GM18505 (cell line): ENCODE measurements around the gene RFLNA.

Source experiments
- ATAC-seq: cut with Tn5 transposase; IDR thresholded peaks from one replicate; pipeline ENCODE4 v1.9.1; 2021; ENCODE audit not compliant: unreplicated experiment
- POLR2A ChIP-seq: IDR thresholded peaks from 4 replicates; pipeline ENCODE4 v1.6.1; 2011; ENCODE audit warnings: borderline replicate concordance; ENCODE audit not compliant: insufficient read depth, insufficient read length; ENCODE audit errors: extremely low read depth

Gene RFLNA

DNA sequence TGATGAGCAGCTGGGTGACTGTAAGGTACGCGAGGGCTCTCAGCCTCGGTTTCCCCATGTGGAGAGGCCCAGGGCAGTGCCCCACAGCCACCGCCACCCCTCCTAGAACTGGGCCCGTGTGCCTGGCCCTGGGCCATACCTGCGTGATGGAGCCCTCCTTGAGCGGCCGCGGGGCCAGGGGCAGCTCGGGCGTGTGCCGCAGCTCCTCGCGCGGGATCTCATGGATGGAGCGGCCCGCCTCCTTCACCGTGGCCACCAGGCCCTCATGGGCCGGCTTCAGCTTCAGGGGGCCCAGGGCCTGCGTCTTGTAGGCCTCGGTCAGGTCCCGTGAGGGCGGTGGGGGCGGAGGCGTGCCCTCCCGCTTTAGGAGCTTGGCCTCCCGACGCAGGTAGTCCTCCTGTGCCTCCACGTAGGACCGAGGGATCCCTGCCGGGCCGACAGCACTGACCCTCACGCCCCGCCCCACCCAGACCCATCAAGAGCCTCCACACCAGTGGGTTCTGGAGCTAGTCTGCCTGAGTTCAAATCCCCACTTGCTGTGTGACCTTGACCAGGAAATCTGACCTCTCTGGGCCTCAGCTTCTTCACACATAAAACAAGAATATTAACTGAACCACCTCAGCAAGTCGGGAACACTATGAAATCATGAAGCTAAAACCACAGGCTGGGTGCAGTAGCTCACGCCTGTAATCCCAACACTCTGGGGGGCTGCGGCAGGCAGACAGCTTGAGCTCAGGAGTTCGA lies 51.7 kb downstream of the RFLNA start:
- ATAC-seq, result no peak

DNA sequence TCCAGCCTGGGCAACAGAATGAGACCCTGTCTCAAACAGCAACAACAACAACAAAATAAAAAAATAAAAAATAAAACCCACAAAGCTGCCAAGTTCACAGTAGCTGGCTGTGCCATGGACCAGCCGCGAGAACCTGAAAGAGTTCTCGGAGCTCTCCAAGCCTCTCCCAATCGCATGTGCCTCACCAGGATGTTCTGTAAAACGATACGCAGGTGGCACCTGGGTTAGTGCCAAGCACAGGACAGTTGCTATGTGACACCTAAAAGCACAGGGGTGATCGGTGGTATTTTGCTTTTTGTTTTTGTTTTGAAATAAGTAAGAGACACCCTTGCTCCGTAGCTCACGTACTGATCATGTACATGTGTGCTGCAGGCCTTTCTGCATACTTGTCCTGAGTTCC lies 52.4 kb downstream of the RFLNA start:
- no peak for TF ChIP-seq POLR2A

More for the DNA sequence above, 51.7 kb downstream of the RFLNA start:
- TF ChIP-seq POLR2A, result no peak

DNA sequence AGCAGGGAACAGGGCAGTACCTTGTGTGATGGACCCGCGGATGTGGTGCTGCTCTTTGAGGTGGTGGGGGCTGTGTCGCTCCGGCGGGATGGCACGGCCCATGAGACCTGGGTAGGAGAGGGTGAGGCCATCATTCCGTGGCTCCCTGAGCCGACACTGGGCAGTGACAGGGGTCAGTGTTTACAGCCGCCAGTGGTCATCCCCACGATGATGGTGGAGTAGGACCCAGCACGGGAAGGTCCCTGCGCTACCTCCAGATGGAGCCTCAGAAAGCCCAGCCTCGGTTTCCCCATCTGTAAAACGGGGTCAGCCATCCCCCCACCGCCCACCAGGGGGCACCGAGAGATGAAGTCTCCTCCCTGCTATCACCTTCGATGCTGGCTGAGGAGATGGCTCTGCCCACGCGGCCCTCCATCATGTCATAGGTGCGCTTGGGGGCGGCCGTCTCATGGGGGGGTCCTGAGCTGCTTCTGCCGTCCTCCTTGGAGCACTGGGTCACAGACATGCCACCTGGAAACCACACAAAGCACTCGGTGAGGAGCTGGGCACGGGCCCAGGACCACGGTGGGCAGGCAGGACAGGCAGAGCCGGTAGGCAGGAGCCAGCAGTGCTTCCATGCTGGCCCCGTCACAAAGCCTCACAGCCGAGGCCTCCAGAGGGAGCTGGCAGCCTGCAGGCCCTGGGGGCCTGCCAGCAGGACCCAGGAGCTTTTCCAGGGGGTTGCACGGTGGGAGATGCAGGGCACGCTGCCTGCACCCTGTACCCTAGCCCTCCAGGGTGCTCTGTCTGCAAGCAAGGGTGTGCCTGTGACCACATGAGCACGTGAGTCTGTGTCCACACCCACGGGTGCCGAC lies 53.1 kb downstream of the RFLNA start:
- no peak for TF ChIP-seq POLR2A
- no peak for ATAC-seq

More for the DNA sequence above, 52.4 kb downstream of the RFLNA start:
- ATAC-seq, result no peak

DNA sequence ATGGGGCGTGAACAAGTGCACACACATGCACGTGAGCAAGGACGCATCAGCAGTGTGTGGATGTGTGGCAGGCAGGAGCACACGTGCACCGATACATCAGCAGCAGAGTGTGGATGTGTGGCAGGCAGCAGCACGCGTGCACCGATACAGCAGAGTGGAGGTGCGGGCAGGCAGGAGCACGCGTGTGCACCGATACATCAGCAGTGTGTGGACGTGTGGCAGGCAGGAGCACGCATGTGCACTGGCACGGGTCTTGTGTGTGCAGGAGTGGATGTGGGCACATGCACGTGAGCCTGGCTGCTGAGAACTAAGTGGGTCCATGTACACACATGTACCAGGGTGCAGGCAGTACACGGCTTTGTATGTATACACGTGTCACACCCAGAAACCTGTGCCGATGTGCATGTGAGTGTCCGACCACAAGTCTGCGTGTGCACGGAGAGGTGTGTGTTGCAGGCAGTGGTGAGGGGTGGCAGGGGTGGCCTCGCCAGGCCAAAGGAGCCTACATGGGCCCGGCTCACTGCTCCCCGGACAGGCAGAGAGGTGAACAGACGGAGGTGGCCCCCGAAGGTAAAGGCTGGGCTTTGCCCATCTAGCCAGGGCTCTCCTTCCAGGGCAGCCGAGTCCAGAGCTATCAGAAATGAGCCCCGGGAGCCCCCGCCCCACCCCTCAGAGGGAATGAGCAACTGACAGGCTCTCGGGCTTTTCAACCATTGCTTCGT lies 53.9 kb downstream of the RFLNA start:
- no peak for ATAC-seq

DNA sequence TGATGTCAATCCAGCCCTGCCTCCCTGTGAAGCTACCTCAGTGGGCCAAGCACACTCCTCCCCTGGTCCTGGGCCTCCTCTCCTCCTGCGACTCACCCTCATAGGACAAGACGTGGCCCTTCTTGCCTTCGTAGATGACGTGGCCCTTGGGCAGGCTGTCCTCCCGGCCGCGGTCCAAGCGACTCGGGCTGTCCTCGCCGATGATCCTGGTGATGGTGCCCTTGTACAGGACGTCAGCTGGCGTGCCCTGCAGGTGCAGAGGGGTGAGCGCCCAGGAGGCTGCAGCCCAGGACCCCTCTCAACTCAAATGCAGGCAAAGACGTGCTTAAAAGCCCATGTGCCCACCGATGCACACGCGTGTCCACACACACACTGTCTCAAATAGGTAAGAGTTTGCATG lies 55.6 kb downstream of the RFLNA start:
- no peak for TF ChIP-seq POLR2A
- ATAC-seq, result no peak

More for the DNA sequence above, 53.9 kb downstream of the RFLNA start:
- no peak for TF ChIP-seq POLR2A

DNA sequence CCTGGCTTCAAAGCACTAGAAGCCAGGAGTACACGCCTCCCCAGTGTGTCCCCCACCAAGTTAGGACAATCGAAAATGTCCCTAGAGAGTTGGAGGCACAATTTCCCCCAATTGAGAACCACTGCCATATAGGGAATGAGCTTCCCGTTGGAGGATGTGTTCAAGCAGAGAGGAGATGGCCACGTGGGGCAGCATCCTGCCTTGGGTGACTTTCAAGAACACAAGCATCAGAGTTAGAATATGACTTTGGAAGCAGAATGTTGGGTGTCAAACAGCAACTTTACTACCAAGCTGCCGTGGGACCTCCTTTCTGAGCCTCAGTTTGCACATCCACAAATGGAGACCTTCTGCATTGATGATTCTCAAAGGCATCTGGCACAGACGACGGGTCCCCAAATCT lies 56.5 kb downstream of the RFLNA start:
- no peak for TF ChIP-seq POLR2A
- ATAC-seq, result no peak

DNA sequence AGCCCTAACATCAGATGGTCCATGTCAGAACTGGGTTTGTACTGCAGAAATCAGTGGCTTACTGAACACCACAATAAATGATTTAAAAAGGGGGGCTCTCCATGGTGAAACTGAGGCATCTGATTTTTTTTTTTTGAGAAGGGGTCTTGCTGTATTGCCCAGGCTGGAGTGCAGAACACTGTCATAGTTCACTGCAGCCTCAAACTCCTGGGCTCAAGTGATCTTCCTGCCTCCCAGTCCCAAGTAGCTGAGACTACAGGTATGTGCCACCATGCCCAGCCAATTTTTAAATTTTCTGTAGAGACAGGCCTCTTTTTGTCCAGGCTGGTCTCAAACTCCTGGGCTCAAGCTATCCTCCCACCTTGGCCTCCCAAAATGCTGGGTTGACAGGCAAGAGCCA lies 57.4 kb downstream of the RFLNA start:
- no peak for TF ChIP-seq POLR2A
- ATAC-seq, result no peak

DNA sequence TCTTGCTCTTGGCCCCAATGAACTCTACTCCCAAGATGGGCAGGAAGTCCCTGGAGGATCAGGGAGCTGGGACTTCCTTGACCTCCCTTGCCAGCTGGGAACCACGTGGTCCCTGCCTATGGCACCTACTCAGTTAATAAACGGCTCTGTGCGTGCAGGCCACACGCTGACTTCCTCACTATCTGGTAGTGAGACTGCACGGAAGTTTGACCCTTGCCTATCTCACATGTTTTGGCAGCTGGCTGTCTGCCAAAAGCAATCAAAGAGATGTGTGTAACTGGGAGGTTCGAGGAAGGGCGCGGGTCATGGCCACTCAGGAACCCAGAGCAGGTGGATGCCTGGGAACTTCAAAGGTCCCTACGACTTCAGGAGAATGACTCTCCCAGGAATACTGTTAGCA lies 57.9 kb downstream of the RFLNA start:
- no peak for ATAC-seq
- no peak for TF ChIP-seq POLR2A

DNA sequence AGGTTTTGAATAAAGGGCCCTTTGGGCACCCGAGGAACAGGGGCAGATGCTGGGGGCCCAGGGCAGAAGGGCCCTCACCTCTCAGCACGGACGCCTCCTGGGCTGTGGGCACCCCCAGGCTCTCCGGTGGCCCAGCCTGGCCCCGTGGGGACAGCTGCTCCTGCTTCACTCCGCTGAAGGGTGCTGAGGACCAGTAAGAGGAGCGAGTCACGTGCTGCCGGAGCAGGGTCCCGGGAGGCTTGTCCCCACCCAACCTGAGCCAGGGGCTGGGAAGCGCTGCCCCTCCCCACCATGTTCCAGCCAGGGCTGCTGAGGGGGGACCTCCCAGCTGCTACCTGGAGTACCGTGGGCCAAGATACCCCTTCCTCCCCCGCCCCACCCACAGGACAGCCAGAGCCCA lies 59.5 kb downstream of the RFLNA start:
- TF ChIP-seq POLR2A, result no peak
- ATAC-seq, result no peak

DNA sequence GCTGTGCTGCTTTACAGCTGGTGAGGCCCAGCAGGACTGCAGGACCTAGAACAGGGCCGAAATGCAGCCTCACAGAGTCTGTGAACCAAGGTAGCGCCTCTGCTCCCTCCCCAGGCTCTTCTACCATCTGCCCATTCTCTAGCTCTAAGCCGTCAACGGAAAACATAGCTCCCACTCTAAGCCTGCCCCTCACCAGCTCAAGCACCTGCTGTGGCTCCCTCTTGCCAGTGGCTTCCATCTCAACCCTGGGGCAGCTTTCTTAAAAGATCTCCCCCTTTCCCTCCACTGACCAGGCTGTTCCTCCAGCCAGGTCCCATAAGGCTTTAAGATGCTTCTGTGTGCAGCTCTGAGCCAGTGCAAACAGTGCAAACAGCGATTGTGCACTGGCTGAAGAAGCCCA lies 61.3 kb downstream of the RFLNA start:
- no peak for ATAC-seq
- TF ChIP-seq POLR2A, result no peak

DNA sequence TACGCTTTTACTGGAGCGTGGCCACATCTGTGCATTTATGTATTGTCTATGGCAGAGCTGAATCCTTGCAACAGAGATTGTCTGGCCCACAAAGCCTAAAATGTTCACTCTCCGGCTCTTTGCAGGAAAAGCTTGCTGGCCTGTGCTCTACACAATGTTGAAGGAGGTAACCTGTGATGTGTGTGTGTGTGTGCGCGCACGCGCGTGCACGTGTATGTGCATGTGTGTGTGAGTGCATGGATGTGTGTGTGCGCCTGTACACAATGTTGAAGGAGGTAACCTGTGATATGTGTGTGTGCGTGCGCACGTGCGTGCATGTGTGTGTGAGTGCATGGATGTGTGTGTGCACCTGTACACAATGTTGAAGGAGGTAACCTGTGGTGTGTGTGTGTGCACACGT lies 62.7 kb downstream of the RFLNA start:
- ATAC-seq, result no peak
- no peak for TF ChIP-seq POLR2A

DNA sequence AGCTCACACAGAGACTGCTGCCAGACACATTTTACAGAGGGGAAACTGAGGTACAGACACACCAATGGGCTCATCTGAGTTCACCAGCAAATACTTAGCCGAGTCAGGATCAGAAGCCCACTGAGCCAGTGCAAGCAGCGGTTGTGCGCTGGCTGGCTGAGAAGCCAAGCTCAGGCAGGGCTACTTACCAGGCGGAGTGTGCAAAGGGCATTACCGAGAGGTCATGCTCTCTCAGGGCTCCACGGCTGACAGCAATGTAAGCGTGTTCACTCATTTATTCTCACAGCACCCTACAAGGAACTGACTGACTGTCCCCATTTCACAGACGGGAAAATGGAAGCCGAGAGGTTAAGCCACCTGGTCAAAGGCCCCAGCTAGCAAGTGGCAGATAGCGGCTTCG lies 63.7 kb downstream of the RFLNA start:
- no peak for ATAC-seq
- no peak for TF ChIP-seq POLR2A
